Right lobe of liver (tissue), 4 donors: Measurements from ENCODE around the gene CSF2.
"Not testable (repeated sequence)": the region's sequence is repeated elsewhere in the genome, so short reads cannot be mapped to it uniquely, and the experiment has no call there.

Source experiments
- POLR2A ChIP-seq: fragments of 450-650 bp; IDR thresholded peaks from one replicate; pipeline ENCODE4 v1.6.1; 2017; ENCODE audit warnings: antibody characterized with exemption, mild to moderate bottlenecking
- TF ChIP-seq, protein P1 (sequence below), 4 donors: fragments of 200-600 bp in 3 of 4; fragments of 450-650 bp in 1 of 4; IDR thresholded peaks; one replicate each; pipeline versions ENCODE4 v1.5.1 to v1.8.0; 2016 to 2022; ENCODE audit warnings: antibody characterized with exemption in 4 of 4, mild to moderate bottlenecking in 2 of 4
- donor health status: DM: no; HTN: no; CAD: no.
- donor health status: DM: no; HTN: no; CAD: no.
- donor health status: DM: no; HTN: yes; CAD: no.

DNA sequence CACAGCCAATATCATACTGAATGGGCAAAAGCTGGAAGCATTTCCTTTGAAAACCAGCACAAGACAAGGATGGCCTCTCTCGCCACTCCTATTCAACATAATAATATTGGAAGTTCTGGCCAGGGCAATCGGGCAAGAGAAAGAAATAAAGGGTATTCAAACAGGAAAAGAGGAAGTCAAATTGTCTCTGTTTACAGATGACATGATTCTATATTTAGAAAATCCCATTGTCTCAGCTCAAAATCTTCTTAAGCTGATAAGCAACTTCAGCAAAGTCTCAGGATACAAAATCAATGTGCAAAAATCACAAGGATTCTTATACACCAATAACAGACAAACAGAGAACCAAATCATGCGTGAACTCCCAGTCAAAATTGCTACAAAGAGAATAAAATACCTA, 47.1 kb downstream of the CSF2 start:
- TF ChIP-seq, protein P1, sequence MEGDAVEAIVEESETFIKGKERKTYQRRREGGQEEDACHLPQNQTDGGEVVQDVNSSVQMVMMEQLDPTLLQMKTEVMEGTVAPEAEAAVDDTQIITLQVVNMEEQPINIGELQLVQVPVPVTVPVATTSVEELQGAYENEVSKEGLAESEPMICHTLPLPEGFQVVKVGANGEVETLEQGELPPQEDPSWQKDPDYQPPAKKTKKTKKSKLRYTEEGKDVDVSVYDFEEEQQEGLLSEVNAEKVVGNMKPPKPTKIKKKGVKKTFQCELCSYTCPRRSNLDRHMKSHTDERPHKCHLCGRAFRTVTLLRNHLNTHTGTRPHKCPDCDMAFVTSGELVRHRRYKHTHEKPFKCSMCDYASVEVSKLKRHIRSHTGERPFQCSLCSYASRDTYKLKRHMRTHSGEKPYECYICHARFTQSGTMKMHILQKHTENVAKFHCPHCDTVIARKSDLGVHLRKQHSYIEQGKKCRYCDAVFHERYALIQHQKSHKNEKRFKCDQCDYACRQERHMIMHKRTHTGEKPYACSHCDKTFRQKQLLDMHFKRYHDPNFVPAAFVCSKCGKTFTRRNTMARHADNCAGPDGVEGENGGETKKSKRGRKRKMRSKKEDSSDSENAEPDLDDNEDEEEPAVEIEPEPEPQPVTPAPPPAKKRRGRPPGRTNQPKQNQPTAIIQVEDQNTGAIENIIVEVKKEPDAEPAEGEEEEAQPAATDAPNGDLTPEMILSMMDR (IDR thresholded peaks at IDR 0.05), result not testable (repeated sequence)
- not testable (repeated sequence) for TF ChIP-seq POLR2A
